Uterus (tissue), 4 donors: ENCODE data around the gene HM13. TPM values are rescaled to one million over a fixed set of nuclear protein-coding genes. Genes with fewer than 3 reads are reported as not detected.

Experiments
- DNase-seq, 2 donors: peaks; one replicate each; pipeline ENCODE4 v3.0.0-alpha.2; 2019 to 2020
- H3K27ac ChIP-seq, 2 donors: fragments of 200-600 bp; sonication (generic); 1 replicate in 1 of 2; 2 replicates in 1 of 2; pipeline ENCODE4 v1.5.1; 2016 to 2018
- H3K27me3 ChIP-seq, 2 donors: fragments of 200-600 bp; sonication (generic); one replicate each; pipeline ENCODE4 v1.5.1; 2018 to 2019; ENCODE audit warnings: control low read depth in 1 of 2
- H3K36me3 ChIP-seq, 2 donors: fragments of 200-600 bp; sonication (generic); one replicate each; pipeline ENCODE4 v1.5.1; 2019; ENCODE audit warnings: control low read depth in 1 of 2
- H3K4me1 ChIP-seq, 2 donors: fragments of 200-600 bp; sonication (generic); one replicate each; pipeline ENCODE4 v1.5.1; 2018 to 2019; ENCODE audit warnings: control low read depth in 1 of 2
- H3K4me3 ChIP-seq, 2 donors: fragments of 200-600 bp; sonication (generic); 1 replicate in 1 of 2; 2 replicates in 1 of 2; pipeline ENCODE4 v1.5.1; 2018 to 2019; ENCODE audit warnings: mild to moderate bottlenecking in 1 of 2
- H3K9me3 ChIP-seq, 2 donors: fragments of 200-600 bp; sonication (generic); one replicate each; pipeline ENCODE4 v1.5.1; 2019; ENCODE audit warnings: control low read depth in 1 of 2
- CTCF ChIP-seq, 4 experiments: fragments of 200-600 bp in 2 of 4; fragments of 450-650 bp in 2 of 4; sonication (generic) in 2 of 4; IDR thresholded peaks; one replicate each; pipeline ENCODE4 v1.5.1; 2016 to 2019; ENCODE audit warnings: antibody characterized with exemption in 4 of 4, mild to moderate bottlenecking in 2 of 4, moderate library complexity in 1 of 4
- POLR2A ChIP-seq, 2 donors: fragments of 450-650 bp; IDR thresholded peaks; one replicate each; pipeline ENCODE4 v1.6.1; 2016; ENCODE audit warnings: antibody characterized with exemption in 2 of 2, mild to moderate bottlenecking in 1 of 2, moderate library complexity in 1 of 2
- intact Hi-C: fragments of 100-400 bp; cut with DNase I; formaldehyde crosslinking; loops from one replicate; pipeline ENCODE4 v1.15.1; 2023; ENCODE audit warnings: low total_unique reads
- total RNA-seq, 4 donors: library from RNA; depleted of rRNA in 3 of 4; stranded (reverse); fragments of >200 nt in 3 of 4; gene quantifications; one replicate each; pipeline versions ENCODE4 v1.1.0 to v1.2.4, GENCODE V29; 2014 to 2023
- donor health status: DM: yes; HTN: yes; CAD: no.

Gene HM13
- total RNA-seq, 4 donors from 2014 or later: 40.7 to 147 (median 56.0) TPM

GRCh38 chr20:31484001-31484400 is 30.2 kb upstream of the HM13 start:
- no peak for TF ChIP-seq CTCF (IDR thresholded peaks at IDR 0.05)
- TF ChIP-seq POLR2A (IDR thresholded peaks at IDR 0.05): no peak
- Histone ChIP-seq H3K4me3 (no peak overlapping the region), H3K9me3 (no peaks in the 10 kb centered on the region), H3K36me3 (no peaks in the 10 kb centered on the region), H3K27ac (peak overlapping the region; percentile 79 to 94), H3K27me3 (no peaks in the 10 kb centered on the region), H3K4me1 (no peaks in the 10 kb centered on the region)
- DNase-seq: peak; percentile 31 to 65
- intact Hi-C loops: no loop called here

- H3K4me3 ChIP-seq: peak overlapping the region; percentile 23 to 25
- intact Hi-C loops: no loop called here
- H3K27me3 ChIP-seq: no peaks in the 10 kb centered on the region
- no peaks in the 10 kb centered on the region for H3K4me1 ChIP-seq
- peak; percentile 73 to 86 for DNase-seq
- H3K9me3 ChIP-seq: no peaks in the 10 kb centered on the region
- TF ChIP-seq CTCF (IDR thresholded peaks at IDR 0.05) (no peak), POLR2A (IDR thresholded peaks at IDR 0.05) (peak; percentile 14 to 15)
- no peaks in the 10 kb centered on the region for H3K36me3 ChIP-seq
- peak overlapping the region; percentile 79 to 94 for H3K27ac ChIP-seq
Observed at GRCh38 chr20:31485450-31486339, 28.5 kb upstream of the HM13 start.

- Histone ChIP-seq H3K4me3 (no peak overlapping the region), H3K4me1 (no peaks in the 10 kb centered on the region), H3K9me3 (no peaks in the 10 kb centered on the region), H3K27ac (peak overlapping the region; percentile 24 to 48), H3K36me3 (no peaks in the 10 kb centered on the region), H3K27me3 (no peaks in the 10 kb centered on the region)
- TF ChIP-seq CTCF (IDR thresholded peaks at IDR 0.05): no peak
- no peak for TF ChIP-seq POLR2A (IDR thresholded peaks at IDR 0.05)
- peak in 1 of 2 donors; percentile 24 for DNase-seq
- intact Hi-C loops: no loop called here
Observed at GRCh38 chr20:31488115-31488514, 26.1 kb upstream of the HM13 start.

- no peak overlapping the region for H3K27ac ChIP-seq
- TF ChIP-seq POLR2A (IDR thresholded peaks at IDR 0.05): no peak
- no peak for TF ChIP-seq CTCF (IDR thresholded peaks at IDR 0.05)
- no peaks in the 10 kb centered on the region for H3K27me3 ChIP-seq
- no peaks in the 10 kb centered on the region for H3K9me3 ChIP-seq
- DNase-seq: no peak
- no peaks in the 10 kb centered on the region for H3K4me1 ChIP-seq
- no peak overlapping the region for H3K4me3 ChIP-seq
- intact Hi-C loops: no loop called here
- H3K36me3 ChIP-seq: no peaks in the 10 kb centered on the region
Observed at GRCh38 chr20:31489152-31489551, 25.1 kb upstream of the HM13 start.

GRCh38 chr20:31490752-31491151 is 23.5 kb upstream of the HM13 start:
- no peak for DNase-seq
- H3K36me3 ChIP-seq: no peaks in the 10 kb centered on the region
- no peak overlapping the region for H3K4me3 ChIP-seq
- intact Hi-C loops: no loop called here
- H3K4me1 ChIP-seq: no peaks in the 10 kb centered on the region
- no peaks in the 10 kb centered on the region for H3K27me3 ChIP-seq
- TF ChIP-seq POLR2A (IDR thresholded peaks at IDR 0.05) (no peak), CTCF (IDR thresholded peaks at IDR 0.05) (no peak)
- no peak overlapping the region for H3K27ac ChIP-seq
- H3K9me3 ChIP-seq: no peaks in the 10 kb centered on the region
